ENCODE measurements around the gene MCF2L.

Gene MCF2L

DNA sequence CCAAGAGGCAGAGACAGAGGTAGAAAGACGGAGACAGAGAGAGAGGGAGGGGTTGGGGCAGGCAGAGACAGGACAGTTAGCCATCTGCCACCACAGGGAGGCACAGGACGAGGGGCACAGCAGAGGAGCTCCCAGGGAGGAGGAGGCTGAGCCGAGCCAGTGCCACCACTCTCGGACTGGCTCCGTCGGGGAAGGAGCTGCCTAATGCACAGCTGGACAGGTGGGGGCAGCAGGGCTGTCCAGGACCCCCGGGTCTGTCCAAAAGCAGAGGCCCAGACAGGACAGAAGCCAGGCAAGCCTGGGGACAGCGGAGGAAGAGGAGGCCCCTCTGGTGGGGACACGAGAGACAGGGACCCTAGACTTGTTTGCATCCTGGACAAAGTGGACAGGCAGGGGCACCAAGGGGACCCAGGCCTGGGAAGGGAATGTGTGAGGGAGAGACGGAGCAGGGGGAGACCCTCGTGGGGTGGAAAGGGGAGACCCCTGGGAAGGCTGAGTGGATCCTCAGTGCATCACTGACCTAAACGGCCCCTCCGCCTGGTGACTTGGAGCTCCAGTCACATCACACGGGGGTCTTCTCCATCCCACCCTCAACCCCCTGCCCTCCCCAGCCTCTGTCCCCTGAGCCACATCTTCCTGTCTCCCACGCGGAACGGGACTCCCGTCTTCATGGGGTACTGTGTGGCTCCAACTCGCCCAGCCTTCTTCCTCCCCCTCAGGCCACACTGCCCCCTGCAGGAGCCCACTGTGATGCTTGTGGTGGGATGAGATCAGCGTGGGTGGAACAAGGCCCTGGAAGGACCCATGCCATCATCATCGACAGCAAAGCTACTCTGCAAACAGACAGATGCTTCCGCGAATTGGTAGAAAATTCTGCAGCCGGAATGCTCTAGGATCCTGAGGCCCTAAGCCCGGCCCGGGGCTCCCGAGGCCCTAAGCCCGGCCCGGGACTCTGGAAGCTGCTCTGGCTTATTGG is 154.5 kb downstream of the MCF2L start:
- DNase-seq (ENCODE audit: low read depth) = no peak

GRCh38 chr13:113124211-113124970 is 155.4 kb downstream of the MCF2L start:
- no peak overlapping the region for H3K4me3 ChIP-seq (ENCODE audit: low read length)
- no peak for DNase-seq (ENCODE audit: low read depth)
- TF ChIP-seq, protein P1, sequence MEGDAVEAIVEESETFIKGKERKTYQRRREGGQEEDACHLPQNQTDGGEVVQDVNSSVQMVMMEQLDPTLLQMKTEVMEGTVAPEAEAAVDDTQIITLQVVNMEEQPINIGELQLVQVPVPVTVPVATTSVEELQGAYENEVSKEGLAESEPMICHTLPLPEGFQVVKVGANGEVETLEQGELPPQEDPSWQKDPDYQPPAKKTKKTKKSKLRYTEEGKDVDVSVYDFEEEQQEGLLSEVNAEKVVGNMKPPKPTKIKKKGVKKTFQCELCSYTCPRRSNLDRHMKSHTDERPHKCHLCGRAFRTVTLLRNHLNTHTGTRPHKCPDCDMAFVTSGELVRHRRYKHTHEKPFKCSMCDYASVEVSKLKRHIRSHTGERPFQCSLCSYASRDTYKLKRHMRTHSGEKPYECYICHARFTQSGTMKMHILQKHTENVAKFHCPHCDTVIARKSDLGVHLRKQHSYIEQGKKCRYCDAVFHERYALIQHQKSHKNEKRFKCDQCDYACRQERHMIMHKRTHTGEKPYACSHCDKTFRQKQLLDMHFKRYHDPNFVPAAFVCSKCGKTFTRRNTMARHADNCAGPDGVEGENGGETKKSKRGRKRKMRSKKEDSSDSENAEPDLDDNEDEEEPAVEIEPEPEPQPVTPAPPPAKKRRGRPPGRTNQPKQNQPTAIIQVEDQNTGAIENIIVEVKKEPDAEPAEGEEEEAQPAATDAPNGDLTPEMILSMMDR (conservative IDR thresholded peaks at IDR 0.05; ENCODE audit: low read length) = no peak

More for the DNA sequence above, 154.5 kb downstream of the MCF2L start:
- TF ChIP-seq, protein P1 (conservative IDR thresholded peaks at IDR 0.05; ENCODE audit: low read length) = peak; percentile 35
- peak overlapping the region; percentile 54 for H3K4me3 ChIP-seq (ENCODE audit: low read length)

GRCh38 chr13:113125506-113126264 is 156.7 kb downstream of the MCF2L start:
- DNase-seq (ENCODE audit: low read depth) = no peak
- TF ChIP-seq, protein P1 (conservative IDR thresholded peaks at IDR 0.05; ENCODE audit: low read length) = no peak
- no peak overlapping the region for H3K4me3 ChIP-seq (ENCODE audit: low read length)

GRCh38 chr13:113126265-113127150 is 157.5 kb downstream of the MCF2L start:
- no peak overlapping the region for H3K4me3 ChIP-seq (ENCODE audit: low read length)
- TF ChIP-seq, protein P1 (conservative IDR thresholded peaks at IDR 0.05; ENCODE audit: low read length) = no peak
- no peak for DNase-seq (ENCODE audit: low read depth)

DNA sequence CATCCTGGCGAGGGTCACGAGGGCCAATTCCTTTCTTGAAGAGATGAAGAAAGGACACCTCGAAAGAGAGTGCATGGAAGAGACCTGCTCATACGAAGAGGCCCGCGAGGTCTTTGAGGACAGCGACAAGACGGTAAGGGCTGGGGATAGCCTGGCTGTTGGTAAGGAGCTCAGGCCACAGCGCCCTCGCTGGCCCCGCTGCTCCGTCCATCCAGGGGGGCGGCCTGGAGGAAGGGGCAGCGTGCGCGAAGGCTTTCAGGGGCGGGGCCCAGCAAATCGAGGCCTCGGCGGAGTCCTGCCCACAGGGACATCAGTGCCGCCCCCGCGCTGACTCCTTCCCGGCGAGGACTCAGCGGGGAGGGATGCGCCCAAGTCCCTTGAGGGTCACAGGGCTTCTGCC is 160.5 kb downstream of the MCF2L start:
- DNase-seq (ENCODE audit: low read depth) = no peak
- no peak overlapping the region for H3K4me3 ChIP-seq (ENCODE audit: low read length)
- TF ChIP-seq, protein P1 (conservative IDR thresholded peaks at IDR 0.05; ENCODE audit: low read length) = no peak

All from AG10803 (cell line).